ENCODE data around the gene GDPD4. TPM values are rescaled to one million over a fixed set of nuclear protein-coding genes. Genes with fewer than 3 reads are reported as not detected.

The GDPD4 gene
- total RNA-seq, 1 experiment from 2014 or later, result not detected

- Histone ChIP-seq H3K36me3 (ENCODE audit: insufficient read depth, low read length, poor library complexity, severe bottlenecking) (no peaks in the 10 kb centered on the region), H3K27ac (ENCODE audit: low read depth, low read length, poor library complexity, severe bottlenecking) (no peak overlapping the region), H3K4me1 (ENCODE audit: insufficient read depth, low read length, poor library complexity, severe bottlenecking) (no peaks in the 10 kb centered on the region), H3K4me3 (ENCODE audit: low read depth, low read length, poor library complexity, severe bottlenecking) (no peak overlapping the region), H3K27me3 (replicated peaks; ENCODE audit: insufficient read depth, low read depth, low read length, poor library complexity) (no peaks in the 10 kb centered on the region), H3K9me3 (ENCODE audit: low read depth, low read length, poor library complexity, severe bottlenecking) (no peaks in the 10 kb centered on the region)
- POLR2A ChIA-PET (ENCODE audit: low non-redundant PET), result no interaction called here
- no peak for DNase-seq (ENCODE audit: low spot score)
- BruUV-seq (replicated peaks), result no TSS peak
- TF ChIP-seq CTCF (conservative IDR thresholded peaks at IDR 0.05; ENCODE audit: low read depth, low read length) (no peak), EZH2 (IDR thresholded peaks at IDR 0.05; ENCODE audit: borderline replicate concordance, low read depth, low read length, poor library complexity, severe bottlenecking) (no peak)
- CTCF ChIA-PET, result no interaction called here
- intact Hi-C loops (cut with micrococcal nuclease; ENCODE audit: unreplicated experiment), result no loop called here
Measured at GRCh38 chr11:77209663-77210062, 91.8 kb downstream of the GDPD4 start.

- TF ChIP-seq EZH2 (IDR thresholded peaks at IDR 0.05; ENCODE audit: borderline replicate concordance, low read depth, low read length, poor library complexity, severe bottlenecking) (no peak), CTCF (conservative IDR thresholded peaks at IDR 0.05; ENCODE audit: low read depth, low read length) (no peak)
- H3K9me3 ChIP-seq (ENCODE audit: low read depth, low read length, poor library complexity, severe bottlenecking), result no peaks in the 10 kb centered on the region
- ChIA-PET POLR2A (ENCODE audit: low non-redundant PET) (no interaction called here), CTCF (interaction anchor here (0.6 kb wide), 1 partner anchor 12 kb away, joined by 5 read pairs; no protein-coding TSS in a partner anchor)
- BruUV-seq (replicated peaks), result no TSS peak
- no peaks in the 10 kb centered on the region for H3K36me3 ChIP-seq (ENCODE audit: insufficient read depth, low read length, poor library complexity, severe bottlenecking)
- no peak overlapping the region for H3K4me3 ChIP-seq (ENCODE audit: low read depth, low read length, poor library complexity, severe bottlenecking)
- no peak for DNase-seq (ENCODE audit: low spot score)
- no peaks in the 10 kb centered on the region for H3K4me1 ChIP-seq (ENCODE audit: insufficient read depth, low read length, poor library complexity, severe bottlenecking)
- H3K27ac ChIP-seq (ENCODE audit: low read depth, low read length, poor library complexity, severe bottlenecking), result no peak overlapping the region
- no peaks in the 10 kb centered on the region for H3K27me3 ChIP-seq (replicated peaks; ENCODE audit: insufficient read depth, low read depth, low read length, poor library complexity)
- intact Hi-C loops (cut with micrococcal nuclease; ENCODE audit: unreplicated experiment), result no loop called here
Measured at GRCh38 chr11:77208535-77208934, 93.0 kb downstream of the GDPD4 start.

- Histone ChIP-seq H3K4me1 (ENCODE audit: insufficient read depth, low read length, poor library complexity, severe bottlenecking) (no peaks in the 10 kb centered on the region), H3K27me3 (replicated peaks; ENCODE audit: insufficient read depth, low read depth, low read length, poor library complexity) (no peaks in the 10 kb centered on the region), H3K9me3 (ENCODE audit: low read depth, low read length, poor library complexity, severe bottlenecking) (no peaks in the 10 kb centered on the region), H3K36me3 (ENCODE audit: insufficient read depth, low read length, poor library complexity, severe bottlenecking) (no peaks in the 10 kb centered on the region), H3K4me3 (ENCODE audit: low read depth, low read length, poor library complexity, severe bottlenecking) (no peak overlapping the region), H3K27ac (ENCODE audit: low read depth, low read length, poor library complexity, severe bottlenecking) (no peak overlapping the region)
- TF ChIP-seq EZH2 (IDR thresholded peaks at IDR 0.05; ENCODE audit: borderline replicate concordance, low read depth, low read length, poor library complexity, severe bottlenecking) (no peak), CTCF (conservative IDR thresholded peaks at IDR 0.05; ENCODE audit: low read depth, low read length) (no peak)
- intact Hi-C loops (cut with micrococcal nuclease; ENCODE audit: unreplicated experiment), result no loop called here
- ChIA-PET CTCF (no interaction called here), POLR2A (ENCODE audit: low non-redundant PET) (no interaction called here)
- no TSS peak for BruUV-seq (replicated peaks)
- DNase-seq (ENCODE audit: low spot score), result no peak
Measured at GRCh38 chr11:77207618-77208313, 93.7 kb downstream of the GDPD4 start.
